ENCODE data around the gene FCGR3B.
"Not testable (repeated sequence)": the region's sequence is repeated elsewhere in the genome, so short reads cannot be mapped to it uniquely, and the experiment has no call there.

GRCh38 chr1:161636189-161636782 is 5.3 kb upstream of the FCGR3B start:
- TF ChIP-seq, protein P1, sequence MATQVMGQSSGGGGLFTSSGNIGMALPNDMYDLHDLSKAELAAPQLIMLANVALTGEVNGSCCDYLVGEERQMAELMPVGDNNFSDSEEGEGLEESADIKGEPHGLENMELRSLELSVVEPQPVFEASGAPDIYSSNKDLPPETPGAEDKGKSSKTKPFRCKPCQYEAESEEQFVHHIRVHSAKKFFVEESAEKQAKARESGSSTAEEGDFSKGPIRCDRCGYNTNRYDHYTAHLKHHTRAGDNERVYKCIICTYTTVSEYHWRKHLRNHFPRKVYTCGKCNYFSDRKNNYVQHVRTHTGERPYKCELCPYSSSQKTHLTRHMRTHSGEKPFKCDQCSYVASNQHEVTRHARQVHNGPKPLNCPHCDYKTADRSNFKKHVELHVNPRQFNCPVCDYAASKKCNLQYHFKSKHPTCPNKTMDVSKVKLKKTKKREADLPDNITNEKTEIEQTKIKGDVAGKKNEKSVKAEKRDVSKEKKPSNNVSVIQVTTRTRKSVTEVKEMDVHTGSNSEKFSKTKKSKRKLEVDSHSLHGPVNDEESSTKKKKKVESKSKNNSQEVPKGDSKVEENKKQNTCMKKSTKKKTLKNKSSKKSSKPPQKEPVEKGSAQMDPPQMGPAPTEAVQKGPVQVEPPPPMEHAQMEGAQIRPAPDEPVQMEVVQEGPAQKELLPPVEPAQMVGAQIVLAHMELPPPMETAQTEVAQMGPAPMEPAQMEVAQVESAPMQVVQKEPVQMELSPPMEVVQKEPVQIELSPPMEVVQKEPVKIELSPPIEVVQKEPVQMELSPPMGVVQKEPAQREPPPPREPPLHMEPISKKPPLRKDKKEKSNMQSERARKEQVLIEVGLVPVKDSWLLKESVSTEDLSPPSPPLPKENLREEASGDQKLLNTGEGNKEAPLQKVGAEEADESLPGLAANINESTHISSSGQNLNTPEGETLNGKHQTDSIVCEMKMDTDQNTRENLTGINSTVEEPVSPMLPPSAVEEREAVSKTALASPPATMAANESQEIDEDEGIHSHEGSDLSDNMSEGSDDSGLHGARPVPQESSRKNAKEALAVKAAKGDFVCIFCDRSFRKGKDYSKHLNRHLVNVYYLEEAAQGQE (tag by site-specific recombination; IDR thresholded peaks at IDR 0.05): not testable (repeated sequence)
- not testable (repeated sequence) for TF ChIP-seq TSHZ1 (tag by site-specific recombination; IDR thresholded peaks at IDR 0.05; ENCODE audit: borderline replicate concordance); ZNF274 (IDR thresholded peaks at IDR 0.05; ENCODE audit: low read length); ZNF274 (tag by site-specific recombination; IDR thresholded peaks at IDR 0.05; ENCODE audit: borderline replicate concordance); YY1 (tag by site-specific recombination; IDR thresholded peaks at IDR 0.05); ZNF114 (tag by site-specific recombination; IDR thresholded peaks at IDR 0.05); ZNF660 (tag by site-specific recombination; IDR thresholded peaks at IDR 0.05); HOXA7 (CRISPR knock-in tag; IDR thresholded peaks at IDR 0.05; ENCODE audit: borderline replicate concordance); GLIS1 (tag by site-specific recombination; IDR thresholded peaks at IDR 0.05); ZNF140 (tag by site-specific recombination; IDR thresholded peaks at IDR 0.05); ZNF776 (tag by site-specific recombination; IDR thresholded peaks at IDR 0.05; ENCODE audit: borderline replicate concordance); ZNF121 (tag by site-specific recombination; IDR thresholded peaks at IDR 0.05)
- TF ChIP-seq, protein P2, sequence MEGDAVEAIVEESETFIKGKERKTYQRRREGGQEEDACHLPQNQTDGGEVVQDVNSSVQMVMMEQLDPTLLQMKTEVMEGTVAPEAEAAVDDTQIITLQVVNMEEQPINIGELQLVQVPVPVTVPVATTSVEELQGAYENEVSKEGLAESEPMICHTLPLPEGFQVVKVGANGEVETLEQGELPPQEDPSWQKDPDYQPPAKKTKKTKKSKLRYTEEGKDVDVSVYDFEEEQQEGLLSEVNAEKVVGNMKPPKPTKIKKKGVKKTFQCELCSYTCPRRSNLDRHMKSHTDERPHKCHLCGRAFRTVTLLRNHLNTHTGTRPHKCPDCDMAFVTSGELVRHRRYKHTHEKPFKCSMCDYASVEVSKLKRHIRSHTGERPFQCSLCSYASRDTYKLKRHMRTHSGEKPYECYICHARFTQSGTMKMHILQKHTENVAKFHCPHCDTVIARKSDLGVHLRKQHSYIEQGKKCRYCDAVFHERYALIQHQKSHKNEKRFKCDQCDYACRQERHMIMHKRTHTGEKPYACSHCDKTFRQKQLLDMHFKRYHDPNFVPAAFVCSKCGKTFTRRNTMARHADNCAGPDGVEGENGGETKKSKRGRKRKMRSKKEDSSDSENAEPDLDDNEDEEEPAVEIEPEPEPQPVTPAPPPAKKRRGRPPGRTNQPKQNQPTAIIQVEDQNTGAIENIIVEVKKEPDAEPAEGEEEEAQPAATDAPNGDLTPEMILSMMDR (tag by site-specific recombination; IDR thresholded peaks at IDR 0.05): not testable (repeated sequence)
